ENCODE measurements around the gene DNAI4. TPM values are rescaled to one million over a fixed set of nuclear protein-coding genes. Genes with fewer than 3 reads are reported as not detected.
A peak's percentile ranks its signal among the peaks of the same experiment; 100 is the strongest.

Gene DNAI4
- total and polyA plus RNA-seq, 9 of the 15 experiments (the other 6 are each of a cell fraction or from before 2014, with no cell fraction given): 0.57 to 4.8 (median 2.6) TPM; not detected in 1

GRCh38 chr1:66916320-66916719, 8.3 kb downstream of the DNAI4 start:
- in situ Hi-C loops (cut with MboI): no loop called here
- Histone ChIP-seq H3K9me3 (replicated peaks; ENCODE audit: control insufficient read depth, insufficient read depth, low read depth, low read length) (peaks cover 4% of the 10 kb centered on the region), H3K27ac (ENCODE audit: extremely low read depth, low read depth, low read length) (peak overlapping the region; percentile 49; the same call in 1 of the 3 replicates), H4K20me1 (replicated peaks; ENCODE audit: control insufficient read depth, insufficient read depth, low read length) (no peaks in the 10 kb centered on the region), H3K9ac (ENCODE audit: insufficient read depth in 1 of 2, low read depth in 2 of 2, low read length in 2 of 2) (no peak overlapping the region), H3K4me3 (no peak overlapping the region), H2AFZ (ENCODE audit: low read depth, low read length) (no peak overlapping the region), H3K4me1 (replicated peaks in 1 of 2; ENCODE audit: control insufficient read depth in 2 of 2, insufficient read depth in 2 of 2, low read length in 2 of 2) (peaks cover 0 to 3% of the 10 kb centered on the region in 2 experiments; a peak in 1 of 5 replicates), H3K27me3 (ENCODE audit: control insufficient read depth in 2 of 2, insufficient read depth in 2 of 2, low read length in 2 of 2) (no peaks in the 10 kb centered on the region), H3K36me3 (ENCODE audit: control insufficient read depth, insufficient read depth, low read length) (peaks cover 3% of the 10 kb centered on the region; the same call in 1 of the 3 replicates), H3K9me1 (ENCODE audit: control insufficient read depth, insufficient read depth, low read length) (no peaks in the 10 kb centered on the region), H3K79me2 (ENCODE audit: control insufficient read depth, insufficient read depth, low read length) (no peaks in the 10 kb centered on the region), H3K4me2 (ENCODE audit: insufficient read depth, low read length) (no peak overlapping the region)
- ChIA-PET POLR2A (no interaction called here), CTCF (ENCODE audit: low intra/inter-chr PET ratio) (no interaction called here)
- intact Hi-C loops (cut with micrococcal nuclease): no loop called here
- DNase-seq (ENCODE audit: extremely low read depth in 1 of 4, low spot score in 3 of 4): peak; percentile 19 to 81 (median 29)
- FAIRE-seq: no peak
- 0% methylated on average over 2 of the region's 2 CpGs for WGBS (ENCODE audit: insufficient coverage, low coverage, missing lambda C conversion rate)
- ATAC-seq: peak; percentile 89
- BruUV-seq (replicated peaks): no TSS peak
- TF ChIP-seq ZNF695 (CRISPR knock-in tag; IDR thresholded peaks at IDR 0.05): no peak
- no peak for TF ChIP-seq U2AF2 (optimal IDR thresholded peaks at IDR 0.05; ENCODE audit: low read depth, low read length)
- no peak for TF ChIP-seq PTTG1 (tag; IDR thresholded peaks at IDR 0.05; ENCODE audit: low read depth)
- TF ChIP-seq CAMTA2 (CRISPR knock-in tag; conservative IDR thresholded peaks at IDR 0.05): no peak
- peak; percentile 54; the same call in 1 of the 2 replicates for TF ChIP-seq DMBX1 (CRISPR knock-in tag; IDR thresholded peaks at IDR 0.05; ENCODE audit: borderline replicate concordance)
- TF ChIP-seq ZNF124 (CRISPR knock-in tag; IDR thresholded peaks at IDR 0.05): no peak
- TF ChIP-seq ARID1B (IDR thresholded peaks at IDR 0.05): peak; percentile 95
- peak in 1 of 2 experiments; percentile 60; a peak in 2 of 4 replicates for TF ChIP-seq HDAC1 (IDR thresholded peaks at IDR 0.05)
- TF ChIP-seq ATF1 (CRISPR knock-in tag; IDR thresholded peaks at IDR 0.05): no peak
- 0 out of 2 replicates have a peak, but pooled peaks have one; percentile 15 for TF ChIP-seq ATF1 (tag; IDR thresholded peaks at IDR 0.05)
- TF ChIP-seq ILF3 (IDR thresholded peaks at IDR 0.05; ENCODE audit: borderline replicate concordance): no peak
- TF ChIP-seq SNRNP70 (optimal IDR thresholded peaks at IDR 0.05; ENCODE audit: low read depth, low read length): no peak
- 0 out of 2 replicates have a peak, but pooled peaks have one; percentile 62 for TF ChIP-seq ZBED1 (IDR thresholded peaks at IDR 0.05)
- TF ChIP-seq KLF16 (IDR thresholded peaks at IDR 0.05): peak; percentile 90
- peak; percentile 81; the same call in 1 of the 2 replicates for TF ChIP-seq ARID3A (IDR thresholded peaks at IDR 0.05; ENCODE audit: borderline replicate concordance, low read depth, low read length)
- no peak for TF ChIP-seq IFI16 (CRISPR knock-in tag; IDR thresholded peaks at IDR 0.05)
- TF ChIP-seq, protein P1, sequence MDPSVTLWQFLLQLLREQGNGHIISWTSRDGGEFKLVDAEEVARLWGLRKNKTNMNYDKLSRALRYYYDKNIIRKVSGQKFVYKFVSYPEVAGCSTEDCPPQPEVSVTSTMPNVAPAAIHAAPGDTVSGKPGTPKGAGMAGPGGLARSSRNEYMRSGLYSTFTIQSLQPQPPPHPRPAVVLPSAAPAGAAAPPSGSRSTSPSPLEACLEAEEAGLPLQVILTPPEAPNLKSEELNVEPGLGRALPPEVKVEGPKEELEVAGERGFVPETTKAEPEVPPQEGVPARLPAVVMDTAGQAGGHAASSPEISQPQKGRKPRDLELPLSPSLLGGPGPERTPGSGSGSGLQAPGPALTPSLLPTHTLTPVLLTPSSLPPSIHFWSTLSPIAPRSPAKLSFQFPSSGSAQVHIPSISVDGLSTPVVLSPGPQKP (CRISPR knock-in tag; IDR thresholded peaks at IDR 0.05): no peak
- TF ChIP-seq TRIM24 (IDR thresholded peaks at IDR 0.05): peak; percentile 87 to 92
- no peak for TF ChIP-seq THAP12 (CRISPR knock-in tag; IDR thresholded peaks at IDR 0.05)
- peak; percentile 76; the same call in 1 of the 2 replicates for TF ChIP-seq MTA1 (IDR thresholded peaks at IDR 0.05; ENCODE audit: borderline replicate concordance)
- TF ChIP-seq ZNF143 (CRISPR knock-in tag; IDR thresholded peaks at IDR 0.05): no peak
